Transverse colon (tissue), 4 donors: ENCODE data around the gene TMBIM1.

Experiments used
- POLR2AphosphoS5 ChIP-seq, 3 donors: sonication (generic); formaldehyde crosslinking; IDR thresholded peaks; one replicate each; pipeline ENCODE4 v1.6.1; 2016; ENCODE audit warnings: antibody characterized with exemption in 3 of 3
- TF ChIP-seq, protein P1 (sequence below), 5 experiments: fragments of 200-600 bp in 3 of 5; fragments of 450-650 bp in 2 of 5; sonication (generic) in 3 of 5; IDR thresholded peaks; 1 replicate in 2 of 5; 2 replicates in 3 of 5; pipeline ENCODE4 v1.5.1; 2016 to 2017; ENCODE audit warnings: antibody characterized with exemption in 5 of 5, inconsistent platforms in 3 of 5, mild to moderate bottlenecking in 2 of 5, moderate library complexity in 1 of 5

- TF ChIP-seq, protein P1, sequence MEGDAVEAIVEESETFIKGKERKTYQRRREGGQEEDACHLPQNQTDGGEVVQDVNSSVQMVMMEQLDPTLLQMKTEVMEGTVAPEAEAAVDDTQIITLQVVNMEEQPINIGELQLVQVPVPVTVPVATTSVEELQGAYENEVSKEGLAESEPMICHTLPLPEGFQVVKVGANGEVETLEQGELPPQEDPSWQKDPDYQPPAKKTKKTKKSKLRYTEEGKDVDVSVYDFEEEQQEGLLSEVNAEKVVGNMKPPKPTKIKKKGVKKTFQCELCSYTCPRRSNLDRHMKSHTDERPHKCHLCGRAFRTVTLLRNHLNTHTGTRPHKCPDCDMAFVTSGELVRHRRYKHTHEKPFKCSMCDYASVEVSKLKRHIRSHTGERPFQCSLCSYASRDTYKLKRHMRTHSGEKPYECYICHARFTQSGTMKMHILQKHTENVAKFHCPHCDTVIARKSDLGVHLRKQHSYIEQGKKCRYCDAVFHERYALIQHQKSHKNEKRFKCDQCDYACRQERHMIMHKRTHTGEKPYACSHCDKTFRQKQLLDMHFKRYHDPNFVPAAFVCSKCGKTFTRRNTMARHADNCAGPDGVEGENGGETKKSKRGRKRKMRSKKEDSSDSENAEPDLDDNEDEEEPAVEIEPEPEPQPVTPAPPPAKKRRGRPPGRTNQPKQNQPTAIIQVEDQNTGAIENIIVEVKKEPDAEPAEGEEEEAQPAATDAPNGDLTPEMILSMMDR (IDR thresholded peaks at IDR 0.05), result no peak
- TF ChIP-seq POLR2AphosphoS5 (IDR thresholded peaks at IDR 0.05), result no peak
These were observed 36.0 kb upstream of the TMBIM1 start for GRCh38 chr2:218328294-218328693.
